NCI-H82 treated with DMSO at 0.1 percent for 48 hours (cell line): ENCODE measurements around the gene MCUB.
A peak's percentile ranks its signal among the peaks of the same experiment; 100 is the strongest.
"Not testable (repeated sequence)": the region's sequence is repeated elsewhere in the genome, so short reads cannot be mapped to it uniquely, and the experiment has no call there.

Experiments used
- DNase-seq: peaks from one replicate; lab custom pipeline; 2025; ENCODE audit not compliant: unreplicated experiment; lab: John Stamatoyannopoulos, UW

Gene MCUB

GRCh38 chr4:109559983-109560686 is at the start of gene MCUB:
TSS of gene MCUB (plus strand) at chr4:109560246. CDS start at chr4:109560338, 92 bp downstream.
- DNase-seq = peak; percentile 30

GRCh38 chr4:109510687-109511086 is 49.4 kb upstream of the MCUB start:
- no peak for DNase-seq

- DNase-seq = no peak
These were observed 48.6 kb upstream of the MCUB start for GRCh38 chr4:109511414-109511813.

GRCh38 chr4:109513368-109513767 is 46.7 kb upstream of the MCUB start:
- not testable (repeated sequence) for DNase-seq

GRCh38 chr4:109532182-109532581 is 27.9 kb upstream of the MCUB start:
- DNase-seq = no peak

- DNase-seq = no peak
These were observed 14.6 kb upstream of the MCUB start for GRCh38 chr4:109545401-109545800.

- DNase-seq = peak; percentile 9
These were observed 12.7 kb upstream of the MCUB start for GRCh38 chr4:109547394-109547793.

GRCh38 chr4:109548655-109549054 is 11.4 kb upstream of the MCUB start:
- no peak for DNase-seq

- DNase-seq = no peak
These were observed 7.8 kb upstream of the MCUB start for GRCh38 chr4:109552237-109552636.

GRCh38 chr4:109553130-109553529 is 6.9 kb upstream of the MCUB start:
- no peak for DNase-seq

- no peak for DNase-seq
These were observed 5.1 kb upstream of the MCUB start for GRCh38 chr4:109554971-109555370.

- no peak for DNase-seq
These were observed 2.6 kb upstream of the MCUB start for GRCh38 chr4:109557433-109557832.

- DNase-seq = not testable (repeated sequence)
These were observed 2.0 kb upstream of the MCUB start for GRCh38 chr4:109558095-109558494.

GRCh38 chr4:109559625-109559982 is 442 bp upstream of the MCUB start:
- no peak for DNase-seq

GRCh38 chr4:109560687-109561461 is 828 bp downstream of the MCUB start:
- no peak for DNase-seq

GRCh38 chr4:109562457-109563239 is 2.6 kb downstream of the MCUB start:
- DNase-seq = no peak

- DNase-seq = no peak
These were observed 11.4 kb downstream of the MCUB start for GRCh38 chr4:109571494-109571893.

GRCh38 chr4:109572154-109572553 is 12.1 kb downstream of the MCUB start:
- DNase-seq = no peak

GRCh38 chr4:109574443-109574850 is 14.4 kb downstream of the MCUB start:
- DNase-seq = no peak

- DNase-seq = no peak
These were observed 15.1 kb downstream of the MCUB start for GRCh38 chr4:109574931-109575804.

- peak; percentile 21 for DNase-seq
These were observed 16.4 kb downstream of the MCUB start for GRCh38 chr4:109576462-109576861.
